ENCODE results near the gene KIF1C. TPM values are rescaled to one million over a fixed set of nuclear protein-coding genes. Genes with fewer than 3 reads are reported as not detected.

Gene KIF1C
- total RNA-seq, 2 donors from 2014 or later: 195 to 291 TPM

GRCh38 chr17:5042157-5043022, 44.6 kb downstream of the KIF1C start:
- peak overlapping the region; percentile 4 to 66 for H3K9ac ChIP-seq (ENCODE audit: low read depth in 2 of 2, low read length in 2 of 2)
- intact Hi-C loops (cut with DNase I): no loop called here
- H3K27ac ChIP-seq: peak overlapping the region; percentile 38
- TF ChIP-seq CTCF (IDR thresholded peaks at IDR 0.05): no peak
- no peaks in the 10 kb centered on the region for H3K9me3 ChIP-seq
- H3K27me3 ChIP-seq: no peaks in the 10 kb centered on the region
- peaks cover 4% of the 10 kb centered on the region for H3K4me1 ChIP-seq
- peak; percentile 59 for DNase-seq
- peak overlapping the region; percentile 3 for H3K4me3 ChIP-seq
- H3K36me3 ChIP-seq: no peaks in the 10 kb centered on the region

- Histone ChIP-seq H3K36me3 (no peaks in the 10 kb centered on the region), H3K27me3 (no peaks in the 10 kb centered on the region), H3K27ac (no peak overlapping the region), H3K4me1 (peaks cover 4% of the 10 kb centered on the region), H3K9ac (ENCODE audit: low read depth in 2 of 2, low read length in 2 of 2) (no peak overlapping the region), H3K4me3 (no peak overlapping the region), H3K9me3 (no peaks in the 10 kb centered on the region)
- TF ChIP-seq CTCF (IDR thresholded peaks at IDR 0.05): no peak
- intact Hi-C loops (cut with DNase I): no loop called here
- DNase-seq: no peak
Measured at GRCh38 chr17:5043524-5043923, 45.8 kb downstream of the KIF1C start.

GRCh38 chr17:5044630-5045029, 46.9 kb downstream of the KIF1C start:
- Histone ChIP-seq H3K9me3 (no peaks in the 10 kb centered on the region), H3K9ac (ENCODE audit: low read depth in 2 of 2, low read length in 2 of 2) (no peak overlapping the region), H3K27me3 (no peaks in the 10 kb centered on the region), H3K4me1 (peaks cover 4% of the 10 kb centered on the region), H3K4me3 (no peak overlapping the region), H3K27ac (peak overlapping the region; percentile 64), H3K36me3 (no peaks in the 10 kb centered on the region)
- intact Hi-C loops (cut with DNase I): no loop called here
- TF ChIP-seq CTCF (IDR thresholded peaks at IDR 0.05): no peak
- DNase-seq: peak; percentile 60

GRCh38 chr17:5045496-5045895, 47.7 kb downstream of the KIF1C start:
- no peaks in the 10 kb centered on the region for H3K9me3 ChIP-seq
- no peak overlapping the region for H3K9ac ChIP-seq (ENCODE audit: low read depth in 2 of 2, low read length in 2 of 2)
- intact Hi-C loops (cut with DNase I): no loop called here
- no peak overlapping the region for H3K4me3 ChIP-seq
- no peak for TF ChIP-seq CTCF (IDR thresholded peaks at IDR 0.05)
- peak overlapping the region; percentile 64 for H3K27ac ChIP-seq
- H3K4me1 ChIP-seq: peaks cover 4% of the 10 kb centered on the region
- no peaks in the 10 kb centered on the region for H3K27me3 ChIP-seq
- H3K36me3 ChIP-seq: no peaks in the 10 kb centered on the region
- DNase-seq: no peak

- DNase-seq: no peak
- Histone ChIP-seq H3K27me3 (no peaks in the 10 kb centered on the region), H3K4me1 (peaks cover 4% of the 10 kb centered on the region), H3K27ac (no peak overlapping the region), H3K36me3 (no peaks in the 10 kb centered on the region), H3K9me3 (no peaks in the 10 kb centered on the region), H3K9ac (ENCODE audit: low read depth in 2 of 2, low read length in 2 of 2) (no peak overlapping the region), H3K4me3 (no peak overlapping the region)
- intact Hi-C loops (cut with DNase I): no loop called here
- TF ChIP-seq CTCF (IDR thresholded peaks at IDR 0.05): no peak
Measured at GRCh38 chr17:5047446-5047845, 49.7 kb downstream of the KIF1C start.

Measured in colonic mucosa (tissue), 4 donors.